ENCODE measurements around the gene GARS1. TPM values are rescaled to one million over a fixed set of nuclear protein-coding genes. Genes with fewer than 3 reads are reported as not detected.
"Not testable (repeated sequence)": the region's sequence is repeated elsewhere in the genome, so short reads cannot be mapped to it uniquely, and the experiment has no call there.

Gene GARS1
- total RNA-seq, 5 donors from 2014 or later (not counting 1 experiment from before 2014, with no cell fraction given), result 78.8 to 121 (median 114) TPM

DNA sequence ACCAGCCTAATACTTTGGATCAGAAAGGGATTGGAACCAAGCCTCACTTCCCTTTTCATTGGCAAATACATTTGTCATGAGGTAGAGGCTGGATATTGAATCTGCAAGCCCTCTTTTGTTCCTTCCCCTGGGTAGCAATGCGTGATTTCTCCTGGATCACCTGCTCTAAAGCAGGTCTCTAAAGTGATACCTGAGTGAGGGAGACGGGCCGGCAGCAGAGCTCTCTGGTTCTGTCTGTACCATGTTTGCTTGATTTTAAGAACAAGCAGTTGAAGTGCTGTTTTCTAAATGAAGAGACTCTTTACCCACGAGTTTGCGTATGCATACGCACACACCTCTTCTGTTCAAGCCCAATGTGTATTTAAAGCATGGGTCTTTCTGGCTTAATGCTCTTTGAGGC lies 41.1 kb downstream of the GARS1 start:
- POLR2A ChIA-PET, result no interaction called here
- no peak overlapping the region for H3K27ac ChIP-seq (ENCODE audit: low read length)
- no peaks in the 10 kb centered on the region for H3K27me3 ChIP-seq (replicated peaks in 1 of 2; ENCODE audit: control insufficient read depth in 2 of 2, extremely low read depth in 1 of 2, insufficient read depth in 2 of 2, low read length in 1 of 2)
- 100% methylated on average over 3 of the region's 6 CpGs for WGBS (ENCODE audit: insufficient coverage)
- DNase-seq (no peak), ATAC-seq (replicated peaks in 1 of 4) (no peak)
- CTCF ChIA-PET, result no interaction called here
- H3K9me3 Mint-ChIP-seq, result no peaks in the 10 kb centered on the region
- no peak overlapping the region for H3K27ac Mint-ChIP-seq
- peaks cover 42% of the 10 kb centered on the region for H3K36me3 Mint-ChIP-seq
- peaks cover 10 to 45% of the 10 kb centered on the region in 2 donors for H3K36me3 ChIP-seq (ENCODE audit: control insufficient read depth in 2 of 2, extremely low read depth in 1 of 2, insufficient read depth in 1 of 2, low read length in 1 of 2)
- no peaks in the 10 kb centered on the region for H3K27me3 Mint-ChIP-seq
- no peak overlapping the region for H3K4me3 Mint-ChIP-seq
- no peaks in the 10 kb centered on the region for H3K4me1 ChIP-seq (ENCODE audit: control insufficient read depth in 1 of 2, extremely low read depth in 1 of 2, insufficient read depth in 2 of 2, low read length in 2 of 2)
- H3K4me3 ChIP-seq (ENCODE audit: control insufficient read depth in 1 of 2, extremely low read depth in 1 of 2, low read length in 1 of 2), result no peak overlapping the region
- H3K4me1 Mint-ChIP-seq, result no peaks in the 10 kb centered on the region
- H3K9me3 ChIP-seq, result no peaks in the 10 kb centered on the region

DNA sequence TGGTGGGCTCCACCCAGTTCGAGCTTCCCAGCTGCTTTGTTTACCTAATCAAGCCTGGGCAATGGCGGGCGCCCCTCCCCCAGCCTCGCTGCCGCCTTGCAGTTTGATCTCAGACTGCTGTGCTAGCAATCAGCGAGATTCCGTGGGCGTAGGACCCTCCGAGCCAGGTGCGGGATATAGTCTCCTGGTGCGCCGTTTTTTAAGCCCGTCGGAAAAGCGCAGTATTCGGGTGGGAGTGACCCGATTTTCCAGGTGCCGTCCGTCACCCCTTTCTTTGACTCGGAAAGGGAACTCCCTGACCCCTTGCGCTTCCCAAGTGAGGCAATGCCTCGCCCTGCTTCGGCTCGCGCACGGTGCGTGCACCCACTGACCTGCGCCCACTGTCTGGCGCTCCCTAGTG lies 47.6 kb downstream of the GARS1 start:
- H3K4me3 Mint-ChIP-seq; H3K9me3 Mint-ChIP-seq; CTCF ChIA-PET; H3K4me1 ChIP-seq (ENCODE audit: control insufficient read depth in 1 of 2, extremely low read depth in 1 of 2, insufficient read depth in 2 of 2, low read length in 2 of 2); DNase-seq; H3K27ac ChIP-seq (ENCODE audit: low read length); POLR2A ChIA-PET; H3K27me3 ChIP-seq (replicated peaks in 1 of 2; ENCODE audit: control insufficient read depth in 2 of 2, extremely low read depth in 1 of 2, insufficient read depth in 2 of 2, low read length in 1 of 2); H3K36me3 ChIP-seq (ENCODE audit: control insufficient read depth in 2 of 2, extremely low read depth in 1 of 2, insufficient read depth in 1 of 2, low read length in 1 of 2); H3K27ac Mint-ChIP-seq; H3K4me3 ChIP-seq (ENCODE audit: control insufficient read depth in 1 of 2, extremely low read depth in 1 of 2, low read length in 1 of 2); H3K9me3 ChIP-seq; H3K4me1 Mint-ChIP-seq; H3K27me3 Mint-ChIP-seq; ATAC-seq (replicated peaks in 1 of 4): not testable (repeated sequence)
- H3K36me3 Mint-ChIP-seq, result peaks cover 17% of the 10 kb centered on the region
- no CpG with 5 or more reads among the region's 29 CpGs for WGBS (ENCODE audit: insufficient coverage)

DNA sequence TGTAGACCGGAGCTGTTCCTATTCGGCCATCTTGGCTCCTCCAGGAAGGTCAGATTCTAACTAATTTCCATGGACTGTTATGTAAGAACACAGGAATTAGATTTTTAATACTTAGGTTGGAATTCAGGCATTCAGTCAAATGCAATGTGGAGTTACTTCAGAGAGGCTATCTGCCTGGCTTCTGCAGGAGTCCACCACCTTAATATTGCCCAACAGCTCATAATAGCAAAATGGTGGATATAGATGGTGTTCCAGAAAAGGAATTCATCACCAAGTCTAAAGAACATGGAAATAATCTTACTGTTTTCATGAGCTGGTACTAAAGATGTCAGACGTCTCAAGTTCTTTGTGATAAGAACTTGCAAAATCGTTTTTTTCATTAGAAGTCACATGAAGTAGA lies 48.1 kb downstream of the GARS1 start:
- H3K27ac Mint-ChIP-seq, result no peak overlapping the region
- no peaks in the 10 kb centered on the region for H3K9me3 Mint-ChIP-seq
- H3K27me3 Mint-ChIP-seq, result no peaks in the 10 kb centered on the region
- Histone ChIP-seq H3K4me1 (ENCODE audit: control insufficient read depth in 1 of 2, extremely low read depth in 1 of 2, insufficient read depth in 2 of 2, low read length in 2 of 2) (no peaks in the 10 kb centered on the region), H3K36me3 (ENCODE audit: control insufficient read depth in 2 of 2, extremely low read depth in 1 of 2, insufficient read depth in 1 of 2, low read length in 1 of 2) (no peaks in the 10 kb centered on the region), H3K9me3 (no peaks in the 10 kb centered on the region), H3K27ac (ENCODE audit: low read length) (no peak overlapping the region), H3K4me3 (ENCODE audit: control insufficient read depth in 1 of 2, extremely low read depth in 1 of 2, low read length in 1 of 2) (no peak overlapping the region), H3K27me3 (replicated peaks in 1 of 2; ENCODE audit: control insufficient read depth in 2 of 2, extremely low read depth in 1 of 2, insufficient read depth in 2 of 2, low read length in 1 of 2) (no peaks in the 10 kb centered on the region)
- peaks cover 17% of the 10 kb centered on the region for H3K36me3 Mint-ChIP-seq
- WGBS (ENCODE audit: insufficient coverage), result no CpG with 5 or more reads among the region's 4 CpGs
- POLR2A ChIA-PET, result no interaction called here
- no peak for ATAC-seq (replicated peaks in 1 of 4)
- CTCF ChIA-PET, result no interaction called here
- DNase-seq, result no peak
- H3K4me3 Mint-ChIP-seq, result no peak overlapping the region
- no peaks in the 10 kb centered on the region for H3K4me1 Mint-ChIP-seq

DNA sequence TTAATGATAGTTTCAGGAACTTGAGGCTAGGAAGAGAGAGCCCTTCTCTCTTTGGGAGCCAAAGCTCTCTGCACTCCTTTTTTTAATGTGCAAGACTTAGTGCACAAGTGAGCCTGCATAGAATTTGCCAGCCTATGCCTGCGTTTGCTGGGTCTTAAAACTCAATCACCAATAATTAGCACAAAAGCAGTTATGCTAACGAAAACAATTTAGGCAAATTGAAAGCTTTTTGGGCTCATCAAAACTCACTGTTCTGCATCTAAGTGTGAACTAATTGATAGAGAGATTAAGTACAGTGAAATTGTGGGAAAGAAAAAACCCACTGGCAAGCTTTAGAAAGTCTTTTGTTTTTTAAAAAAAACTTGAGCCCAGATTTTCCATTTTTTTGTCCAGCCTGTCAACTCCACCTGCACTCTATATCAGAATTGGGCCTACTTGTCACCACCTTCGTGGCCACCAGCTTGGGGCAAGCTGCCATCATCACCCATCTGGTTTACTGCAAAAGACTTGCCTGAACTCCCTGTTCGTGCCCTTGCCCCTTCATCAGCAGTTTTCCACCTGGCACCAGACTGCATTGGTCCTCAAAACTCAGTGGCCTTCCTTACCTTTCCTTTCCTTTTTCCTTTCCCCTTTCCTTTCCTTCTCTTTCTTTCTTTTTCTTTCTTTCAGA lies 49.7 kb downstream of the GARS1 start:
- Mint-ChIP-seq H3K36me3 (peaks cover 17% of the 10 kb centered on the region), H3K27ac (no peak overlapping the region), H3K4me3 (no peak overlapping the region), H3K4me1 (no peaks in the 10 kb centered on the region), H3K27me3 (no peaks in the 10 kb centered on the region), H3K9me3 (no peaks in the 10 kb centered on the region)
- Histone ChIP-seq H3K27ac (ENCODE audit: low read length) (no peak overlapping the region), H3K4me3 (ENCODE audit: control insufficient read depth in 1 of 2, extremely low read depth in 1 of 2, low read length in 1 of 2) (no peak overlapping the region), H3K27me3 (replicated peaks in 1 of 2; ENCODE audit: control insufficient read depth in 2 of 2, extremely low read depth in 1 of 2, insufficient read depth in 2 of 2, low read length in 1 of 2) (no peaks in the 10 kb centered on the region), H3K36me3 (ENCODE audit: control insufficient read depth in 2 of 2, extremely low read depth in 1 of 2, insufficient read depth in 1 of 2, low read length in 1 of 2) (no peaks in the 10 kb centered on the region), H3K9me3 (no peaks in the 10 kb centered on the region), H3K4me1 (ENCODE audit: control insufficient read depth in 1 of 2, extremely low read depth in 1 of 2, insufficient read depth in 2 of 2, low read length in 2 of 2) (no peaks in the 10 kb centered on the region)
- ChIA-PET CTCF (no interaction called here), POLR2A (no interaction called here)
- no peak for ATAC-seq (replicated peaks in 1 of 4)
- WGBS (ENCODE audit: insufficient coverage), result 95% methylated on average over 2 of the region's 4 CpGs
- no peak for DNase-seq

DNA sequence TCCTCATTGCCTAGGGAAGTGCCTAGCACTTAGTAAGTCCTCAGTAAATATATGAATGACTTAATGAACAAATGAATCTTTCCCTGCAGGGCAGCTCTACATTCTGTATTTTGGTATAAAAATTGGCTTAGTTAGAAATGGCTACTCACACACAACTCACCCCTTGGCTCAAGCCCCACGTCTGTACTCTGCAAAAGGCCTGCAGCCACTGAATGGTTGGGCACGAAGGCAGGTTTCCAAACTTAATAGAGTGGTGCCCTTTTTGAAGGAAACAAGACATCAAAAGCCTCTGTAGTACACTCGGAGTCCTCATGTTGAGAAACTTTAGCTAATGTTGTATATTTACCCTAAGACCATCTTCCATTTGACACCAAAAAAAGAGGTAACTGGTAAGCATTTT lies 51.0 kb downstream of the GARS1 start:
- 100% methylated on average over 2 of the region's 3 CpGs for WGBS (ENCODE audit: insufficient coverage)
- Histone ChIP-seq H3K4me3 (ENCODE audit: control insufficient read depth in 1 of 2, extremely low read depth in 1 of 2, low read length in 1 of 2) (no peak overlapping the region), H3K4me1 (ENCODE audit: control insufficient read depth in 1 of 2, extremely low read depth in 1 of 2, insufficient read depth in 2 of 2, low read length in 2 of 2) (no peaks in the 10 kb centered on the region), H3K36me3 (ENCODE audit: control insufficient read depth in 2 of 2, extremely low read depth in 1 of 2, insufficient read depth in 1 of 2, low read length in 1 of 2) (no peaks in the 10 kb centered on the region), H3K27me3 (replicated peaks in 1 of 2; ENCODE audit: control insufficient read depth in 2 of 2, extremely low read depth in 1 of 2, insufficient read depth in 2 of 2, low read length in 1 of 2) (no peaks in the 10 kb centered on the region), H3K9me3 (no peaks in the 10 kb centered on the region), H3K27ac (ENCODE audit: low read length) (no peak overlapping the region)
- ATAC-seq (replicated peaks in 1 of 4), result no peak
- H3K4me1 Mint-ChIP-seq, result no peaks in the 10 kb centered on the region
- H3K9me3 Mint-ChIP-seq, result no peaks in the 10 kb centered on the region
- POLR2A ChIA-PET, result no interaction called here
- peaks cover 17% of the 10 kb centered on the region for H3K36me3 Mint-ChIP-seq
- H3K27ac Mint-ChIP-seq, result no peak overlapping the region
- H3K4me3 Mint-ChIP-seq, result no peak overlapping the region
- CTCF ChIA-PET, result no interaction called here
- DNase-seq, result no peak
- H3K27me3 Mint-ChIP-seq, result no peaks in the 10 kb centered on the region

DNA sequence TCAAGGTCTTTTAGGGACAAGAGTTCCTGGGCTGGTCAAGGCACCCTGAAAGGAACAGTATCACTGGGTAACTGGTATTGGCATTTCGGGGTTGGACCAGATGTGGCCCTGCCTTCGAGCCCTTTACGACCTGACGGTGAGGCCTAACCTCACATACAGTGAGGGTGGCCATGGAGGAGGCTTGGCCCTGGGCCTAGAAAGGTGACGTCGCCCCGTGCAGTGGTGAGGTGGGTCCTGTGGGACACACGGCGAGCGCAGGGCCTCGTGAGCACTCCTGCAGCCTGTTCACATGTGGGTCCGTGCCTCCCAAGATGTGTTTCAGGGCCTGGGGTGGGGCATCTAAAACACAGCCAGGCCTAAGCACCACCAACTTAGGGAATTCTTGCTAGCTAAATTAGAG lies 51.5 kb downstream of the GARS1 start:
- DNase-seq (no peak), ATAC-seq (replicated peaks in 1 of 4) (no peak)
- Histone ChIP-seq H3K9me3 (no peaks in the 10 kb centered on the region), H3K4me1 (ENCODE audit: control insufficient read depth in 1 of 2, extremely low read depth in 1 of 2, insufficient read depth in 2 of 2, low read length in 2 of 2) (no peaks in the 10 kb centered on the region), H3K36me3 (ENCODE audit: control insufficient read depth in 2 of 2, extremely low read depth in 1 of 2, insufficient read depth in 1 of 2, low read length in 1 of 2) (no peaks in the 10 kb centered on the region), H3K4me3 (ENCODE audit: control insufficient read depth in 1 of 2, extremely low read depth in 1 of 2, low read length in 1 of 2) (no peak overlapping the region), H3K27ac (ENCODE audit: low read length) (no peak overlapping the region), H3K27me3 (replicated peaks in 1 of 2; ENCODE audit: control insufficient read depth in 2 of 2, extremely low read depth in 1 of 2, insufficient read depth in 2 of 2, low read length in 1 of 2) (no peaks in the 10 kb centered on the region)
- ChIA-PET CTCF (no interaction called here), POLR2A (no interaction called here)
- H3K4me3 Mint-ChIP-seq, result no peak overlapping the region
- H3K27me3 Mint-ChIP-seq, result no peaks in the 10 kb centered on the region
- H3K36me3 Mint-ChIP-seq, result peaks cover 17% of the 10 kb centered on the region
- H3K4me1 Mint-ChIP-seq, result no peaks in the 10 kb centered on the region
- WGBS (ENCODE audit: insufficient coverage), result 96% methylated on average over 3 of the region's 12 CpGs
- H3K9me3 Mint-ChIP-seq, result no peaks in the 10 kb centered on the region
- H3K27ac Mint-ChIP-seq, result no peak overlapping the region

Data from T-cell (primary cell).